Measurements from ENCODE around the gene STAM2. TPM values are rescaled to one million over a fixed set of nuclear protein-coding genes. Genes with fewer than 3 reads are reported as not detected.

Gene STAM2
- 10 to 100 TPM; 30.6 to 42.0 TPM for total RNA-seq

GRCh38 chr2:152175368-152176112 is at the start of gene STAM2:
Gene STAM2, minus strand, starts transcription at chr2:152175763. Its CDS starts 121 bp downstream, at chr2:152175642.
- Histone ChIP-seq H3K27ac (peak within 1 kb of the TSS; percentile 92), H3K9me3 (no peaks in the 10 kb centered on the region), H3K4me3 (peak within 1 kb of the TSS; percentile 43), H3K36me3 (no peaks in the 10 kb centered on the region), H3K9ac (ENCODE audit: low read depth in 2 of 2, low read length in 2 of 2) (peak within 1 kb of the TSS; percentile 79 to 95), H3K27me3 (no peaks in the 10 kb centered on the region), H3K4me1 (no peaks in the 10 kb centered on the region)
- TF ChIP-seq CTCF (IDR thresholded peaks at IDR 0.05): peak; percentile 97
- peak; percentile 96 for DNase-seq
- intact Hi-C loops (cut with DNase I): loop anchor here (5.0 to 10.0 kb wide), 2 partner anchors 138 to 539 kb away; partner anchors contain the start of genes ARL6IP6 and PRPF40A

DNA sequence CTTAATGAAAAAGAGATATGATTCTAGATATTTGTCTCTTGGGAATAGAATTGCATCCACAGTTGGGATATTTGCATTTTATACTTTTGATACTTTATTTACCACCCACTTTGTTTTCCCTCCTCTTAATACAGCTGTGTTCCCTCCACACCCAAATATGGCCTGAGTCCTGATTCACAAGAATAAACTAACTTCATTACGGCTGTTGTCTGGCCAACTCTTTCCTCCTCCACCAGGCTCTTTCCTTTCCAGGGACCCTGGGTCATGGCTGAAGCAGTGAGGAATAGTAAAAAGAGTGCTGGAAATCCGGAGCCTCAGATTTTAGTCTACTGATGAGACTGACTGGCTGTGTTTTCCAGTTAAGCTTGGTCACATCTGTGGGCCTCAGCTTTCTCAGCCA is 48.4 kb upstream of the STAM2 start:
- Histone ChIP-seq H3K9ac (ENCODE audit: low read depth in 2 of 2, low read length in 2 of 2) (no peak overlapping the region), H3K27ac (no peak overlapping the region), H3K9me3 (no peaks in the 10 kb centered on the region), H3K4me1 (no peaks in the 10 kb centered on the region), H3K36me3 (no peaks in the 10 kb centered on the region), H3K4me3 (no peak overlapping the region), H3K27me3 (no peaks in the 10 kb centered on the region)
- no peak for DNase-seq
- TF ChIP-seq CTCF (IDR thresholded peaks at IDR 0.05): no peak
- intact Hi-C loops (cut with DNase I): no loop called here

GRCh38 chr2:152222975-152223637 is 47.5 kb upstream of the STAM2 start:
- H3K4me1 ChIP-seq: no peaks in the 10 kb centered on the region
- no peak for TF ChIP-seq CTCF (IDR thresholded peaks at IDR 0.05)
- H3K9me3 ChIP-seq: no peaks in the 10 kb centered on the region
- no peaks in the 10 kb centered on the region for H3K36me3 ChIP-seq
- intact Hi-C loops (cut with DNase I): no loop called here
- DNase-seq: peak; percentile 58
- H3K9ac ChIP-seq (ENCODE audit: low read depth in 2 of 2, low read length in 2 of 2): no peak overlapping the region
- H3K27me3 ChIP-seq: no peaks in the 10 kb centered on the region
- no peak overlapping the region for H3K4me3 ChIP-seq
- peak overlapping the region; percentile 4 for H3K27ac ChIP-seq

DNA sequence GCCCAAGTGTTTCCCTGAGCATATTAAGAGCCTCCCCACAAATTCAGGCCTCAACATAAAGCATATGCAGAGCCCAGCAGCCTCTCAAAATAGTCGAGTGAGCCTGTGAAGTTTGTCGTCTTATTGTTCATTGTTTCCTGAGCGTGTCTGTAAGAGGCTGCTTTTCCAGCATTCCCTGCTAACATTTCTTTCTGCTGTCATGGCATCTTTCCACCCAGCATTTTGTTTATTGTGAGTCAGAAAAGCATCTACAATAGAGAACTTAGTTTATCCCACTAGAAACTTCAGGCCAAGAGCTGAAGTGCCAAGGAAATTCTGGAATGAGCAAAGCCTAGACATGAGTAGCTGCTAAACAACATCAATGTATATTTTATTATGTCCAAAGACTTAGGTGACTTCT is 46.3 kb upstream of the STAM2 start:
- no peak overlapping the region for H3K27ac ChIP-seq
- H3K9me3 ChIP-seq: no peaks in the 10 kb centered on the region
- H3K36me3 ChIP-seq: no peaks in the 10 kb centered on the region
- no peak overlapping the region for H3K4me3 ChIP-seq
- H3K9ac ChIP-seq (ENCODE audit: low read depth in 2 of 2, low read length in 2 of 2): no peak overlapping the region
- no peak for DNase-seq
- no peaks in the 10 kb centered on the region for H3K27me3 ChIP-seq
- H3K4me1 ChIP-seq: no peaks in the 10 kb centered on the region
- intact Hi-C loops (cut with DNase I): no loop called here
- no peak for TF ChIP-seq CTCF (IDR thresholded peaks at IDR 0.05)

DNA sequence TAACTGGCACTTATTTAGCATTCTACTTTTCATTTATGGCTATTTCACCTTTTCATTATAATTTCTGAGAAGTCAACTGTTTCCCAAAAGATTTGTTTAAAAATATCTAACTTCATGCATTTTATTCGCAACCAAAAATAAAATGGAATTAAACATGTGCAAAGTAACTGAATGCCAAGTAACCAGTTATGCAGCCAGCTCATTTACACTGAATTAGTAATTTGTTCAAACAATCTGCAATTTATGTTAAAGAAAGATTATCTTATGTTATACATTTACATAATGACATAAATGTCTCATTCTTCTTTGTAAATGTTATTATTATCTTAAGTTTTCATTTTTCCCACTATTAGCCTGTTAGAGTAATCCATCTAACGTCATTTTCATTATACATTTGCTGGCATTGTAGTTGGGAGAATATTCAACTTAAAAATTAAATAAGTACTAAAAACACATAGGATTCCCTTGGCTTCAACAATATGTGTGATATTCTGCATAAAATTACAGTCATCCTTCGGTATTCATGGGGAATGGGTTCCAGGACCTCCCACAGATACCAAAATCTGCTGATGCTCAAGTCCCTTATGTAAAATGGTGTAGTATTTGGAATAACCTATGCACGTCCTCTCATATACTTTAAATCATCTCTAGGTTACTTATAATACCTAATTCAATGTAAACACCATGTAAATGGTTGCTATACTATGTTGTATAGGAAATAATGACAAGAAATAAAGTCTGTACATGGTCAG is 43.7 kb upstream of the STAM2 start:
- intact Hi-C loops (cut with DNase I): no loop called here
- no peak for TF ChIP-seq CTCF (IDR thresholded peaks at IDR 0.05)
- Histone ChIP-seq H3K4me1 (no peaks in the 10 kb centered on the region), H3K9ac (ENCODE audit: low read depth in 2 of 2, low read length in 2 of 2) (no peak overlapping the region), H3K9me3 (no peaks in the 10 kb centered on the region), H3K4me3 (no peak overlapping the region), H3K36me3 (no peaks in the 10 kb centered on the region), H3K27ac (no peak overlapping the region), H3K27me3 (no peaks in the 10 kb centered on the region)
- no peak for DNase-seq
